GM18870 (cell line): Measurements from ENCODE around the gene NAGPA.

Experiments used
- ATAC-seq: cut with Tn5 transposase; IDR thresholded peaks from one replicate; pipeline ENCODE4 v1.9.1; 2021; ENCODE audit warnings: moderate library complexity; ENCODE audit not compliant: unreplicated experiment

The NAGPA gene

DNA sequence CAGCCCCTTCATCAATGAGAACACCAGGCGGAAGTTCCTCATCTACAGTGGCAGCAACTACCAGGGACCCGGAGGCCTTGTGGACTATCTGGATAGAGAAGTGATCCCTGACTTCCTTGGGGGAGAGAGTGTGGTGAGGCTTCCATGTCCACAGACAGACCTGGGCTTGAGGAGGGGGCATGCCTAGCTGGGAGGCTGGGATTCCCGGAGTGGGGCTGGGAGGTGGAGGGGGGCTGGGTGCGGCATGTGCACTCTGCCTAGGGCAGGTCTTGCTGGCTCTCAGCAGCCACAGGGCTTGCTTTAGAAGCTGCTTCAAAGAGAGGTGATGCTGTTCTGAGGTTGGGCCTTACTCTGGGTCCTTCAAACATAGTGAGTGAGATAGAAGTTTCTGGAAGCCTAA lies 27.8 kb downstream of the NAGPA start:
- ATAC-seq, result no peak

DNA sequence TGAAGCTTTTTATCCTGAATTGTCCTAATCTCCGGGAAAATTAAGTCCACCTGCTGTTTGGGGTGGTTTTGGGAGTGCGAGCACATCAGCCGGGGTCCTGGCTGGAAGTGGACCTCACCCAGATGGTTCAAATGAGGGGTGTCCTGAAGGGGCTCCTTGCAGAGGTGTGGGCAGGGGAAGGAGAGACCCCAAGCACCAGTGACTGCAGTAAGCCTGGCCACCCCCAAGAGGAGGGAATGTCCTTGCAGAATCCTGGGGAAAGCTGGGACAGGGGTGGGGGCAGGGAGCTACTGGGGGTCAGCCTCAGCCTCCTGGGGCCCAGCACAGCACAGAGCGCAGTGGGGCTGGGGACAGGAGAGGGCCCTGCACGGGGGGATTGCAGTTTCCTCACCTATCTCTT lies 29.4 kb downstream of the NAGPA start:
- ATAC-seq, result no peak

DNA sequence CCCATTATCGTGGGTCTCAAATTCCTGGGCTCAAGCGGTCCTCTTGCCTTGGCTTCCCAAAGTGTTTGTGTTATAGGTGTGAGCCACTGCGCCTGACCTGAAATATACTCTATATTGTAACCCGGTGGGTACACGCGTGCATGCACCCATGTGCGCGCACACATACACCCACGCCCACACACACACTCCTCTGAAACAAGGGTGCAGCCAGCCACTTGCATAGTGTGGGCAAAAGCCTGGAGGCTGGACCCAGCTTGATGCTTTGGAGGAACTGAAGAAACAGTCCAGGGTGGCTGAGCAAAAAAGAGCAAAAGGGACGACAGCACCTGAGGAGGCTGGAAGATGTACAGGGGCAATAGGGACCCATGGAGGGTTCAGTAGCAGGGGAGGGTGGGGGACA lies 29.9 kb downstream of the NAGPA start:
- ATAC-seq, result no peak

DNA sequence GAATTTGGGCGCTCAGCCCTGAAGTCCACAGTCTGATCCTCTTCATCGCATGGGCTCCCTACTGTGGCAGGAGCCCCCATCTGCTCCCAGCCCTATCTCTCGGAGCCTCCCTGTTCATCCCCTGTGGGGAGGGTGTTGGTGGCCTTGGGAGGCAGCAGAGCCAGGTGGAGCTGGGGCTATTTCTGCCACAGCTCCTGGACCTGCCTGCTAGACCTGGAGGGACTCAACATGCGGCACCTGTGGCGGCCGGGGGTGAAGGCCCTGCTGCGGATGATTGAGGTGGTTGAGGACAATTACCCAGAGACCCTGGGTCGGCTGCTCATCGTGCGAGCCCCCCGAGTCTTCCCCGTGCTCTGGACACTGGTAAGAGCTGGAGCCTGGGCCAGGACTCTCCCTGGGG lies 30.5 kb downstream of the NAGPA start:
- no peak for ATAC-seq

DNA sequence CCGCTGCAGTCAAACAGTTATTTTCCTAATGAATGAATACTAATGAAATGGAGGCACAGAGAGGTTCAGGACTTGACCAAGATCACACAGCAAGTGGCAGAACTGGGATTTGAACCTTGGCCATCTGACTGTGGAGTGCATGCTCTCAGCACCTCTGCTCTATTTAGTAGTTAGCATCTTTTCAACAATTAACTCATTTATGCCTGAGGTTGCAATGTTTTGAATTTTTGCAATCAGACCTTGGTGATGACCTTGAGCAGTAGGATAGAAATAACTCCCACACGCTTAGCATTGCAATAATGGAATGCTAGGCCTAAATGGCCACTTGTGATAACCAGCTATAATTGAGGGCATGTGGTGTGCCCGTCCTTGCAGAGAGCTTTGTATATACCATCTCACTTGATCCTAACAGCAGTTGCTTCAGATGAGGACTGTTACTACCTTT lies 31.0 kb downstream of the NAGPA start:
- no peak for ATAC-seq

DNA sequence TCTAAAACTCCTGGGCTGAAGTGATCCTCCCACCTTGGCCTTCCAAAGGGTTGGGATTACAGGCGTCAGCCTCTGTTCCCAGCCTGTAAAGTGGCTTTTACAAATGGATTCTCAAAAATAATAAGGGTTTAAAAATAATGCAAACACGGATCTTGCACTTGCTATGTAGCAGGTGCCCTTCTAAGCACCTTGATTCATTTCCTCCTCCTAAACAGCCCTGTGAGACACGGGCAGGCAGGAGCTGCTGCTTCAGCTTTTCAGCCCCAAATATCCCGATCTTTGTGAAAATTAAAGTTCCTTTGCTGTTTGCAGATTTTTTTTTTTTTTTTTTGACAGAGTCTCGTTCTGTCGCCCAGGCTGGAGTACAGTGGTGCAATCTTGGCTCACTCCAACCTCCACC lies 31.7 kb downstream of the NAGPA start:
- ATAC-seq, result no peak

DNA sequence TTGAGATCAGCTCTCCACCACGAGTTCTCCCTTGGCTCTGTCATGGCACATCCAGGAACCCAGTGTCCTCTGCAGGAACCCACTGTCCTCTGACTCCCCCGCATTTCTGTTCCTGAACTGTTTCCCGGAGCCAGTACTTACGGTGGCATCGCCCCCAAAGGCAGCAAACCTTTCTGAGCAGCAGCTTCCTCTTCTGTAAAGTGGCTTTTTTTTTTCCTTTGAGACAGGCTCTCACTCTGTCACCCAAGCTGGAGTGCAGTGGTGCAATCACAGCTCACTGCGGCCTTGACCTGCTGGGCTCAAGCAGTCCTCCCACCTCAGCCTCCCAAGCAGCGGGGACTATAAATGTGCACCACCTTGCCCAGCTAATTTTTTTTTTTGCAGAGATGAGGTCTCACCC lies 32.2 kb downstream of the NAGPA start:
- no peak for ATAC-seq

DNA sequence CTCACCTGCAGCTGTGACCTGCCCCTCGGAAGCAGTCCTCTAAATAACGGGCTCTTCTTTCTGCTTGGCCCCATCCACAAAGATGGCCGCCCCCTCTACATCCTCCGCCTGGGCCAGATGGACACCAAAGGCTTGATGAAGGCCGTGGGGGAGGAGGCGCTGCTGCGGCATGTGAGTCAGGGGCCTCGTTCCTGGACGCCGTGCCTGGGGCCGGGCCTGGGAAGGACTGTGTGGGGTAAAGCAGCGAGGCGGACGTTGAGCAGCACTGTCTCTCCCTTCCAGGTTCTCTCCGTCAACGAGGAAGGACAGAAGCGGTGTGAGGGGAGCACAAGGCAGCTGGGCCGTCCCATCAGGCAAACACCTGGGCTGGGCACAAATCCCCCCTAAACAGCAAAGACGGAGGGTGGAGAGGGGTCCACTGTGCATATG lies 33.1 kb downstream of the NAGPA start:
- no peak for ATAC-seq

DNA sequence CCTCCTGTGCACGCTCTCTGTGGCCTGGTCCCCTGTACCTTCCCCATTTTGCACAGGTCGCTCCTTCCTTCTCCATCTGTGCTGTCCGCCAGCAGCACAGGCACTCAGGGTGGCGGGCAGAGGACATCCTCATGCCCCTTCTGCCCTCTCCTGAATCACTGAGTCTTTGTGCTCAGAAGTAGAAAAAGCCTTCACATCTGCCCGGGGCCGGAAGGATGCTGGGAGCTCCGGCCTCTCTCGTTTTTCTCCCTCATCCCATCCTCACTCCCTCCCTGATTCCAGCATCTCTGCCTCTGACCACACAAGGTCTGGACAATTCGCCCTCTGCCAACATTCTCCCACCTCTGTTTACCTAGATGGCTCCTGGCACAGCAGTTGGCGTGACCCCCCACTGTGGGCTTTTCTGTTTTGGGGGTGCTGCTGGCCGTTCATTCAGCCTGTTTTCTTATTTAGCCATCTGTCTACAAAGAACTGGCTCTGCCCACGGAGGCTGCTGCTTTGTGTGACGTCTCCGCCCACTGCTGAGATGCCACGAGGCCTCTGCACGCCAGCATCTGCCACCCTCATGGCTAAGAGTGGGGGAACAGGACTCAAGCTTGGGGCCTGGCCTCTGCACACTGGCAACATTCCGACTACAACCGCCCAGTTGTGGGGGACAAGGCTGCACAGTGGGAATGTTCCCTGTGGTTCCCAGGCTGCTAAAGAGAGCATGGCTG lies 38.9 kb downstream of the NAGPA start:
- no peak for ATAC-seq

DNA sequence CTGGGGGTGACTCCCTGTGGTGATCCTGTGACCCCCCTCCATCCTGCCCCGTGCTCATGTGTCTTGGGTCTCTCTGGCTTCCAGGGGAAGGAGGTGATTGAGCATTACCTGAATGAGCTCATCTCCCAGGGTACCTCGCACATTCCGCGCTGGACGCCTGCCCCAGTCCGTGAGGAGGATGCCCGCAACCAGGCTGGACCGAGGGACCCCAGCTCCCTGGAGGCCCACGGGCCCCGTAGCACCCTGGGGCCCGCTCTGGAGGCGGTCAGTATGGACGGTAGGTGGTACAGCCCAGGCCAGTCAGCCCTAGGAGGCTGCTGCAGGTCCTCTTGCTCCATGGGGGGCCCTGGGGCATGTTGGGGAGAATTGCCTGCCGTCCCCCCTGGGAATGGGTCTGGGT lies 42.0 kb downstream of the NAGPA start:
- ATAC-seq, result no peak

DNA sequence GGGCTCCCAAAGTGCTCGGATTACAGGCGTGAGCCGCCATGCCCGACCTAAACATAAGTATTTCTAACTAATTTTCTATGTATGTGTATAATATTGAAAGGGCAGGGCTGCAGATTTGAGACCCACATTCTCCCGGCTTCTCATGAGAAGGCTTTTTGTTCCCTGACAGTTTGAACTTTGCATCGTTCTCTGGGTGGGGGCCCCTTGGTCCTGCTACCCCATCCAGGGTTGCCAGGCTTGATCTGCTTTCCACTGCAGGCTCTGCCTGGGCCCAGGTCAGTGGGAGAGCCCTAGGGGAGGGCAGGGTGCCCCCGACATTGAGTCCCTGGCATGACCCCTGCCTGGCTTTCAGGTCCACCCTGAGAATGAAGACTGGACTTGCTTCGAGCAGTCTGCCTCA lies 43.3 kb downstream of the NAGPA start:
- ATAC-seq, result no peak

DNA sequence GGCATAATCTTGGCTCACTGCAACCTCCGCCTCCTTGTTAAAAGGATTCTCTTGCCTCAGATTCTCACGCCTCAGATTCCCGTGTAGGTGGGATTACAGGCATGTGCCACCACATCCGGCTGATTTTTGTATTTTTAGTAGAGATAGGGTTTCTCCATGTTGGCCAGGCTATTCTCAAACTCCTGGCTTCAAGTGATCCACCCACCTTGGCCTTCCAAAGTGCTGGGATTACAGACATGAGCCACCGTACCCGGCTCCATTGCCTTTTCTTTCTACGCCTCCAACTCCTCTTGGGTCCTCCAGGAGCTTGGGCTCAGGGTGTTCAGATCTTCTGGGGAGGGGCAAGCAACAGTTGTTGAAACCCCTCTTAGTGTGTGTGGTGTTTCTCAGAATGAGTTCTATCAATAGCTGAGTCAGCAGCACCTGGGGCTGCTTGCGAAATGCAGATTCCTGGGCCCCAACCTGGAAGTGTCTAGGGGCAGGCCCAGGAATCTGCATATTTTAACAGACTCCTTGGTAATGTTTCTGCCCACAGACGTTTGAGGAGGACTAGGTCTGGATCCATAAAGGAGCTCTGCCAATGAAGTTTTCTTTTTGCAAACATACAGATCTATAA lies 44.2 kb downstream of the NAGPA start:
- ATAC-seq, result no peak

DNA sequence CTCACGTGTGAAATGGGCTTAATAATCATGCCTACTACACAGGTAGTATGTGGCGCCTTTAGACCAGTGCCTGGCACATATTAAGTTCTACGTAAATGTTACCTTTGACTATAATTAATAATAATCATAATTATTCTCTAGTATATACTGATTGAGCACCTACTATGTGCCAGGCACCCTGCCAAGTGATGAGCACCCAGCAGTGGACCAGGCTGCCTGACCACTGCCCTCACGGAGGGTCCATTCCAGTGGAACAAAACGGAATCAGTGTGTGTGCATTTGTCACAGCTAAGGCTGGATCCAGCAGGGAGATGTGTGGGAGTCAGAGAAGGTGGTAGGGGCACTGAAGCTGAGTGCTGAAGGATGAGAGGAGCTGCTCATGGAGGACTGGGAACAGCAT lies 45.1 kb downstream of the NAGPA start:
- ATAC-seq, result no peak

DNA sequence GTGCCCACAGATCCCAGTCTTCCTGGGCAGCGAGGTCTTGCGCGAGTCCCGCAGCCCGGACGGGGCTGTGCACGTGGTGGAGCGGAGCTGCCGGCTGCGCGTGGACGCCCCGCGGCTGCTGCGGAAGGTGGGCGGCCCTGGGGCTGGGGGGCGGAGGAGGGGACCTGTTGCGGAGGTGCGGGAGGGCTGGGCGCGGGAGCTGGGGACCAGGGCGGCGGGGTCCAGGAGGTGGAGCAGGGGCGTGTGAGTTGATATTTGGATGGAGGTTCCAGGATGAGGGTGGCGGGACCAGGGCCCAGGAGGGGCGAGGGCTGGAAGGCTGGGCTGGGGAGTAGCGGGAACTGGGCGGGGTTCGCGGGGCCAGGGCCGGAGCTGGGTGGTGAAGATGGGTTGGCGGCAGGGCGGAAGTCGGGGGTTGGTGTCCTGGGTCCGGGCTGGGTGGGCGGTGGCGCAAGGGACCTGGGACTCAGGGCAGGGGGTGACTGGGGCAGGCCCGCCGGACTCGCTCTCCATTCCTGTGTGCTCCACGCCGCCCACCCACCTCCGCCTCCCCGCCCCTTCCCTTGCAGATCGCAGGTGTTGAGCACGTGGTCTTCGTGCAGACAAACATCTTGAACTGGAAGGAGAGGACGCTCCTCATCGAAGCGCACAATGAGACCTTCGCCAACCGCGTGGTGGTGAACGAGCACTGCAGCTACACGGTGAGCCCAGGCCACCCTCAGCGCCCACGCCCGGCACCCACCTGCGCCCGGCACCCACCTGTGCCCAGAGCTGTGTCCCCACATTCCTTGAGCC lies 46.0 kb downstream of the NAGPA start:
- no peak for ATAC-seq

DNA sequence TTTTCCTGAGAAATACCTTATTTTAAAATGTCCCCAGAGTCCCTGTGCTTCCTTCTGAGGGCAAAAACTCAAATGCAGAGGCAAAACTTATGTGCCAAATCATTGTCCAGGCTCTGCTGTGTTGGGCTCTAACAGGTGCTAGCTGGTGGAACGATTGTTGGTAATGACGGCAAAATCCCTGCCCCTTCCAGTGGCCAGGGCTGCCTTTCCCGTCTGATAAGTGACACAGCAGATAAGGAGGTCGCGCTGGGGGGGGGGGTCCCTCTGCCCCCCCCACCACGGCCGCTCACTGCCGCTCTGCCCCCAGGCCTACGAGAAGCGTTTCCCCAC lies 46.5 kb downstream of the NAGPA start:
- ATAC-seq, result no peak

DNA sequence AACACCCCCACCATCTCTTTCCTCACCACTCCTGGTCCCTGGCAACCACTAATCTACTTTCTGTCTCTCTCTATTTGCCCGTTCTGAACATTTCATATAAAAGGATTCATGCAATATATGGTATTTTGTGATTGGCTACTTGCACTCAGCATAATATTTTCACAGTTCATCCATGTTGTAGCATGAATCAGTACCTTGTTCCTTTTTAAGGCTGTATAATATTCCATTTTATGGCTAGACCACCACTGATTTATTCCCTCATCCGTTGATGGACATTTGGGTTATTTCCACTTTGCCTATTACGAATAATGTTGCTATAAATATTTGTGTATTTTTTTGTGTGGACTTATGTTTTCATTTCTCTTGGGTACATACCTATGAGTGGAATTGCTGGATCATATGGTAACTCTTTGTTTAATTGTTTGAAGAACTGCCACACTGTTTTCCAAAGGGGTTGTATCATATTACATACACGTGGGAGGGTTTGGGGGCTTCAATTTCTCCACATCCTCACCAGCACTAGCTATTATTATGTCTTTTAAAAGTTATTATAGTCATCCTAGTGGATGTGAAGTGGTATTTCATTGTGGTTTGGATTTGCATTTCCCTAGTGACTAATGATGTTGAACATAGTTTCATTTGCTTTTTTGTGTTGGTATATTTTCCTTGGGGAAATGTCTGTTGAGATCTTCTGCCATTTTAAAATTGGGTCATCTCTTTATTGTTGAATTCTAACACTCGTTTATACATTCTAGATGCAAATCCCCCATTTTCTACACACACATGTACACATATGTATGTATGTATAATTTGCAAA lies 49.4 kb downstream of the NAGPA start:
- ATAC-seq, result no peak

DNA sequence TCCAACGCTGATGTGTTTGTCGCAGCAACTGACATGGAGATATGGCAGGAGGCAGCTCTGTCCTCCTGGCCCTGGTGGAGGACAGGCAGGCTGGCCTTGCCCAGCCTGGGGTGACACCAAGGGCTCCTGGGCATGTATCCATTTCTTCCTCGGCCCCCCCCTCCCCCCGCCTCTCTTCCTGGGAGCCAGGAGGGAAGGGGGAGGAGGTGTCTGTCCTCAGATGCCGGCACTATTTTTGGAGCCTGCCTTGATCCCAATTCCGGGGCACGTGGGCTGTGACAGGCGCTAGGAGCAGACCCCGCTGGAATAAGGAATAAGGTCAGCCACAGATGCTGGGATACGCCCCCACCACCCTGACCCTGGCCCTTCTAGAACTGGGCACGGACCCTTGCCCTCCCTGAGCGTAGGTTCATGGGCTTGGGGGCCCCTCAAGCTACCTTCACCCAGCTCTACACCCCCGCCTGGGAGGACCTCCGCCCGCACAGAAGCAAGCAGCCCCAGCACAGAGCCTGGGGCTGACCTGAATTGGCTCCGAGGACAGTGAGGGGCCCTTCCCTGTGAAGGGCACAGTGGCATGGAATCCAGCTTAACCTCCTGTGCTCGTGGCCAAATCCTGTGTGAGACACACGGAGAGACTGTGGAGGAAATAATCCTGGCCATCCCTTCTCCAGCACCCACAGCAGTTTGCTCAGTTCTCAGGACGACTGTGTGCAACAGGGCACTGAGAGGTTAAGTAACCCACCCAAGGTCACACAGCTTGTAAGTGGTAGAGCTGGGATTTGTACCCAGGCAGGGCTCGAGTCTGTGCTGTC lies 51.5 kb downstream of the NAGPA start:
- ATAC-seq, result no peak

DNA sequence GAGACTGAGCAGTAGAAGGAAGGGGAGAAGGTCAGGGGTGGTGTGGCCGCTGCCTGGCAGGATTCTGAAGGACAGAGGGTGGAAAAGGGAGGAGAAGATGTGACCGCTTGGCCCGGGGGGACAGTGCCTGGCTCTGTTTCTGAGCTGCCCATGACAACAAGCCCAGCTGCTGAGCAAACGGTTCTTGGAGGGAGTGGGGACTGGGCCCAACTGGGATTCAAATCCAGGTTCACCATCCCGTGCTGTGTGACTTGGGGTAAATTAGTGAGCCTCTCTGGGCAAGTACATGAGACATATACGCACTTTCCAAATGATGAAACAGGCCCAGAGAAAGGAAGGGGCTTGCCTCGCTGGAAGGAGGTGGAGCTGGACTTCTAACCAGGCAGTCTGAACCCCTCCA lies 52.3 kb downstream of the NAGPA start:
- no peak for ATAC-seq

DNA sequence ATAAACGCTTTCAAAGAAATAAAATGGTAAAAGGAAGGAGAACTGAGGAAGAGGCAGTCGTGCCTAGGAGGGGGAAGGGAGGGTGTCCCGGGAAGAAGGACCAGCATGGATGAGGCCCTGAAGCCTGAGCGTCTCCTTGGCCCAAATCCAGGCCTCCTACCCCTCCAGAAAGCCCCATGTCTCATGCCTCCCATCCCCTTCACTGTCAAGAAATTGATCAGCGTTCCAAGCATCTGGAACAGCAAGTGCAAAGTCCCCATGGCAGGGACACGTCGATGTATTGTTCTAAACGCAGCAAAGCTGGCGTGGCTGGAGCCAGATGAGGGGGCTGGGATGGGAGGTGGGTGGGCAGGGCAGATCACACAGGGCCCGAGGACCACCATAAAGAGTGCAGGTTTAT lies 53.0 kb downstream of the NAGPA start:
- no peak for ATAC-seq
